NCI-H1417 (cell line): ENCODE data around the gene LTB4R.

Experiments
- DNase-seq, 3 experiments: peaks; one replicate each; lab custom pipeline; 2025; lab: John Stamatoyannopoulos, UW

LTB4R gene

DNA sequence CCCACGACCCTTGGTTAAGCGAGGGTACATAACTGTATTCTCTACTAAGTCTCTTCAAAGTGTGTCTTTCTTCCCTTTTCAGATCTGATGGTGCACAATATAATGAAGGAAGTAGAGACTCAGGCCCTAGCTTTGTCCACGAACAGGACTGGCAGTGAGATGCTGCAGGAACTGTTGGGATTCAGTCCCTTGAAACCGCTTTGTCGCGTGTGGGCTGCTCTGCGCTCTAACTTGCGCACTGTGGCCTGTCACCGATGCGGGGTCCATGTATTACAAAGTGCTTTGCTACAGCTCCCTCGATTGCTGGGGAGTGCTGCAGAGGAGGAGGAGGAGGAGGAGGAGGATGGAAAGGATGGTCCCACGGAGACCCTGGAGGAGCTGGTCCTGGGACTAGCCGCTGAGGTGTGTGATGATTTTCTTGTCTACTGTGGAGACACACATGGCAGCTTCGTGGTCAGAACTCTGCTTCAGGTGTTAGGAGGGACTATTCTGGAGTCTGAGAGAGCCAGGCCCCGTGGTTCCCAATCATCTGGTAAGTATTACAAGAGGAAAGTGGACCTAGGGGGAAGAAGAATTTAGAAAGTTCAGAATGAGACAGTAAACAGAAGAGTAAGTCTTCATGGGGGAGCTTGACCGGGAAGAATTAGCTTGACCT is 10.8 kb upstream of the LTB4R start:
- no peak for DNase-seq

- DNase-seq: no peak
Measured at GRCh38 chr14:24304019-24304387, 7.3 kb upstream of the LTB4R start.

- DNase-seq: no peak
Measured at GRCh38 chr14:24307156-24307574, 4.1 kb upstream of the LTB4R start.

DNA sequence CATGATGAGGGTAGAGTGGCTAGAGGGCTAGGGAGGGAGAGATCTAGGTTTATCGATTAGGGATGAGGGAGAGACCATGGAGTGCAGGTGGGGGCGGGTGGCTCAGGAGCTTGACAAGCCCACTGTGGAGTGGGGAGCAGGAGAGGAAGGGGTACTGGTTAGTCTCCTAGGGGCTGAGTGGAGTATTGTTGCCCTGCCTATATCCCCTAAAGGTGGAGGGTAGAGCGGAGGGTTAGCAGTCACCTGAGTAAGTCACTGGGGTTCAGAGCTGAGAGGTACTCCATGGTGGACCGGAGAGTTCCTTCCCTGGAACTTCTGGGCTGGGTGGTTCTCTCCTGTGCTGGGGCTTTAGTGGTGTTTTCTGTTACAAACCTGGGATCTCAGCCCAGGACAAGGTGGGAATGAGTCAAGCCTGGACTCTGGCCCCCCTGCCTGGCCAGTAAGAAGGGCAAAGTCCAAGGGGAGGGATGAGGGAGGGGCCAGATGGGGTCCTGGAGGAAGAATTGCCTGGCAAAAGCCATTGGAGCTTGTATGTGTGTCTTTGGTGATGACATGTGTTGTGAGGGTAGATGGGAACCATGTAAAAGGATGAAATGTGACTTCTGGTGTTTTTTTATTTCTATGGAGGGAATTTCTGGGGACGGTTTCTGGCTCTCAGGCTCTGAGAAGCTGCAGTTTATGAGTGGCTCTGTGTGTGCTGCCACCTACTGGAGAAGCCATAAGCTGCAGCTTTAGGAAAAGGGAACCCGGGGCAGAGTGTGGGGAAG is 3.5 kb upstream of the LTB4R start, which contains the start of gene CIDEB:
TSS of gene CIDEB (minus strand) at position 403 of the 767 bp plus-strand sequence. CDS start at position 284, 119 bp downstream.
- peak; percentile 46 to 68 (median 48) for DNase-seq

- no peak for DNase-seq
Measured at GRCh38 chr14:24308342-24309124, 2.8 kb upstream of the LTB4R start.

DNA sequence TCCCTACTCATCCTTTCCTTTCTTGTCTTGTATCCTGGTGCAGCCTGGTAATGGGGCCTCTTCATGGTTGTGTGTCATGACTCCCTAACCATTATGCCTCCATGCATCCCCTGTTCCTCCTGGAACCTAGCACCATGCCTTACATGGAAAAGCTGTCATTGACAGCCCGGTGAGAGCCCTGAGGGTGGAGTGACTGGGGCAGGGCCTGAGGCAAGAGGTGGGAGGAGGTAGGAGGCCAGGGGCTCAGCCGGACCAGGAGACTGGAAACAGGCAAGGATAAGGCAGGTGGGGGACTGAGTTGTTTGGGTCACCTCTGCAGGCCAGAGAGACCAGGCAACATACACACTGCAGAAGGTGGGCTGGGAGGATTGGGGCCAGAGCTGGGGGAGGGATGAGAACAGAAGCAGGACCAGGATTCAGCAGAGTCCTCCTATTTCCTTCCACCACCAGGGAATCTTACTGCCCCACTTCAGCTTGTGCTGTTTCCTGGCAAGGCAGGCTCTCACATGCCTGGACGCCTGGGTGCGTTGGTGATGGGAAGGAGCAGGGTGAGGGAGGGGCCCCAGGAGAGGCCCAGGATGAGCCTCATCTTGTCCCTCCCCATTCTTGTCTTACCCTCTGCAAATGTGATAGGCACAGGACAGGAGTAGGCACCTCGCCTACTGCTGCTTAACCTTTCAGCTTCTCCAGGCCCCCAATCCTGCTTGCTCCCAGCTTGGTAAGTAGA is 1.6 kb upstream of the LTB4R start, which contains the start of gene LTB4R2:
TSS of gene LTB4R2 (plus strand) at position 603 of the 727 bp plus-strand sequence. CDS start 525 bp downstream, outside the sequence.
- DNase-seq: peak in 1 of 3 experiments; percentile 42

DNA sequence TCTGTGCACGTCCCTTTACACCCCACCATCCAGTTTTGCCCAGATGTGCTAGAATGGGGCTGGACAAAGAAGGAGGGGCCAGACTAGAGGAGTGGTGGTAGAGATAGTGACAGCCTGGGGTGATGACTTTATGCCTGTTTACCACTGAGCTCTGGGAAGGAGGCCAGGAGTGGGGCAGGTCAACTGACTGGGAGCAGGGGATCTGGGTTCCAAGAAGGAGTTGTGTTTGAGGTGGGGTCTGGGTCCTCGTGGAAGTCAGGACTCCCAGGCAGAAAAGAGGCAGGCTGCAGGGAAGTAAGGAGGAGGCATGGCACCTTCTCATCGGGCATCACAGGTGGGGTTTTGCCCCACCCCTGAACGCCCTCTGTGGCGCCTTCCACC is 1.0 kb upstream of the LTB4R start:
- DNase-seq: no peak

- DNase-seq: peak in 1 of 3 experiments; percentile 52
Measured at GRCh38 chr14:24311837-24312615, 724 bp downstream of the LTB4R start.

- DNase-seq: no peak
Measured at GRCh38 chr14:24312736-24313507, 1.6 kb downstream of the LTB4R start.

GRCh38 chr14:24313913-24314312 is 2.6 kb downstream of the LTB4R start:
- no peak for DNase-seq

- DNase-seq: no peak
Measured at GRCh38 chr14:24314377-24315193, 3.3 kb downstream of the LTB4R start.

GRCh38 chr14:24315243-24315806 is 4.0 kb downstream of the LTB4R start:
- no peak for DNase-seq

- DNase-seq: no peak
Measured at GRCh38 chr14:24315807-24316596, 4.7 kb downstream of the LTB4R start.

DNA sequence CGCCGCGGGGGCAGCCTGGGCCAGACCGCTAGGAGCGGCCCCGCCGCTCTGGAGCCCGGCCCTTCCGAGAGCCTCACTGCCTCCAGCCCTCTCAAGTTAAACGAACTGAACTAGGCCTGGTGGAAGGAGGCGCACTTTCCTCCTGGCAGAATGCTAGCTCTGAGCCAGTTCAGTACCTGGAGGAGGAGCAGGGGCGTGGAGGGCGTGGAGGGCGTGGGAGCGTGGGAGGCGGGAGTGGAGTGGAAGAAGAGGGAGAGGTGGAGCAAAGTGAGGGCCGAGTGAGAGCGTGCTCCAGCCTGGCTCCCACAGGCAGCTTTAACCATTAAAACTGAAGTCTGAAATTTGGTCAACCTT is 5.3 kb downstream of the LTB4R start:
- no peak for DNase-seq

DNA sequence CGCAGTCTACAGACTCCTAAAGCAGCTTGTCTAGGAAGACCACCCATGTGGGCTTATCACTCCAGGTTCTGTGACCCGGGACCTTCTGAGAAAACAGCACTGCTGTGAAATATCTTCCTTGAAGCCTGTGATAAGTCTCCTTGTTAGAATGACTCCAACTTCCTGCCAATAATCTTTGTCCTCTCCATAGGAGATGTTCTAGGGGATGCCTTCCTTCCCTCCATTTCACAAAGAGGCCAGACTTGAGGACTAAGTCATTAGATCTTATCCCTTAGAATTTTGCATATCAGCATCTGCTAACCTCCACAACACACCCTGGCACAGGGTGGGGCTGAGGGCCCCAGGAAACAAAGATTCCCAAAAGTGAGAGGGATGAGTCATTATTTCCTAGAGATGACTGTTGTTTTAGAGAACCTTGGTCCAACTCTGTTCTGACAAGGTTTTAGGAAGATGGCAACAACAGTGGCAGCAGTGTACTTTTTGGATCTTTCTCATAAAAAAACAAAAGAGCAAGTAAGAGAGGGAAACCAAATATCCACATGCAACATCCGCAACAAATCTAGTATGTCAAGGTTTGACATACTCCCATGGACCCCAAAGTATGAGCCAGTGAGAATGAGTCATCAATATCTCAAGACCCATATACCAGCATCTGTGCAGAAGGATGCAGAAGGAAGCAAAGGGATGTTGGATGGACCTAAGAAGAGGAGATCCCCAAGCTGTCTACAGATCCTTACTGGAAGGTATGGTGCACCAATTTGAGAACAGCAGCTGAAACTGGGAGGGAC is 6.0 kb downstream of the LTB4R start:
- DNase-seq: no peak

DNA sequence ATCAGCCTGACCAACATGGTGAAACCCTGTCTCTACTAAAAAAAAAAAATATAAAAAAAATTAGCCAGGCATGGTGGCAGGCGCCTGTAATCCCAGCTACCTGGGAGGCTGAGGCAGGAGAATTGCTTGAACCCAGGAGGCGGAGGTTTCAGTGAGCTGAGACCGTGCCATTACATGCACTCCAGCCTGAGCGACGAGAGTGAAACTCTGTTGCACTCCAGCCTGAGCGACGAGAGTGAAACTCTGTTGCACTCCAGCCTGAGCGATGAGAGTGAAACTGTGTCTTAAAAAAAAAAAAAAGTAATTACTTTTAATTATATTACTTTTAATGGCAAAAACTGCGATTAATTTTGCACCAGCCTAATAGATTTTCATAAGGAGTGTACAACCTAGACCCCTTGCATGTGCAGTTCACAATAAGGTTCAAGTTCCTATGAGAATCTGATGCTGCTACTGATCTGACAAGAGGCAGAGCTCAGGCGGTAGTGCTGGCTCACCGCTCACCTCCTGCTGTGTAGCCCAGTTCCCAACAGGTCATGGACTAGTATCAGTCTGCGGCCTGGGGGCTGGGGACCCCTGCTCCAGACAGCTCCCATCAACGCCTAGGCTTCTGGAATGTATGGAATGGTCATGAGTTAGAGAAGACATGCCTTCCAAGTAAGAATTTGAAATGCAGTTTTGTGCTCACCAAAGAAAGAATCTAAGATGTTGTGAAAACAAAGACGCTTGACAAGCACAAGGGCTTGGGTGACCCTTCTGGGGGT is 10.1 kb downstream of the LTB4R start:
- DNase-seq: no peak

GRCh38 chr14:24322672-24323071 is 11.4 kb downstream of the LTB4R start:
- no peak for DNase-seq
